ENCODE data around the gene CT45A5. TPM values are rescaled to one million over a fixed set of nuclear protein-coding genes. Genes with fewer than 3 reads are reported as not detected.
"Not testable (repeated sequence)": the region's sequence is repeated elsewhere in the genome, so short reads cannot be mapped to it uniquely, and the experiment has no call there.

CT45A5 gene, protein sequence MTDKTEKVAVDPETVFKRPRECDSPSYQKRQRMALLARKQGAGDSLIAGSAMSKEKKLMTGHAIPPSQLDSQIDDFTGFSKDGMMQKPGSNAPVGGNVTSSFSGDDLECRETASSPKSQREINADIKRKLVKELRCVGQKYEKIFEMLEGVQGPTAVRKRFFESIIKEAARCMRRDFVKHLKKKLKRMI
- total RNA-seq, result 1 to 10 TPM in 1 of 2 experiments, under 1 TPM in 1; 0.58 to 1.1 TPM

DNA sequence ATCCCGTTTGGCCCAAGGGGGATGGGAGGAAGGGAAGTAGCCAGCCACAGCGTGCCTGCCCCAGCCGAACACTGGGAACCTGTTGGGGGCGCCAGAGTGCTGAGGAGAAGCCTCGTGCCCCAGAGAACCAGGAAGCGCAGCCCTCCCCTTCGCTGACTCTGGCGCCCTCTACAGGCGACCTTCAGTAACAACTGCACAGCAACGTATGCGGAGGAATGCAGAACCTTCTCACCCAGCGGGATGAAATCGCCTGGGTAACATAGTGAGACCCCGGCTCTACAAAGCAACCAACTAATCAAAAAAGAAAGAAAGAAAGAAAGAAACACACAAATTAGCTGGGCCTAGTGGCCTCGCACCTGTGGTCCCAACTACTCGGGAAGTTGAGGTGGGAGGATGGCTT, at the start of gene CT45A5:
Gene CT45A5 (minus strand): TSS at position 101 of the 400 bp plus-strand sequence. CDS start 3,774 bp downstream, outside the sequence.
- H3K36me3 Mint-ChIP-seq (ENCODE audit: low read depth); POLR2A ChIA-PET; CTCF ChIA-PET; H3K9me3 Mint-ChIP-seq; H3K27ac Mint-ChIP-seq; H3K27me3 Mint-ChIP-seq; DNase-seq; H3K4me3 Mint-ChIP-seq; H3K4me1 Mint-ChIP-seq: not testable (repeated sequence)

DNA sequence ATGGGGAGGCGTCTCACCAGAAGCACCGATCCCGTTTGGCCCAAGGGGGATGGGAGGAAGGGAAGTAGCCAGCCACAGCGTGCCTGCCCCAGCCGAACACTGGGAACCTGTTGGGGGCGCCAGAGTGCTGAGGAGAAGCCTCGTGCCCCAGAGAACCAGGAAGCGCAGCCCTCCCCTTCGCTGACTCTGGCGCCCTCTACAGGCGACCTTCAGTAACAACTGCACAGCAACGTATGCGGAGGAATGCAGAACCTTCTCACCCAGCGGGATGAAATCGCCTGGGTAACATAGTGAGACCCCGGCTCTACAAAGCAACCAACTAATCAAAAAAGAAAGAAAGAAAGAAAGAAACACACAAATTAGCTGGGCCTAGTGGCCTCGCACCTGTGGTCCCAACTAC, 34.6 kb upstream of the CT45A5 start, which contains the start of gene CT45A2:
Gene CT45A2 (minus strand): TSS at position 101 of the 400 bp plus-strand sequence. CDS start 3,747 bp downstream, outside the sequence.
- CTCF ChIA-PET; H3K27ac Mint-ChIP-seq; H3K4me1 Mint-ChIP-seq; H3K4me3 Mint-ChIP-seq; H3K36me3 Mint-ChIP-seq (ENCODE audit: low read depth); DNase-seq; POLR2A ChIA-PET; H3K27me3 Mint-ChIP-seq; H3K9me3 Mint-ChIP-seq: not testable (repeated sequence)

DNA sequence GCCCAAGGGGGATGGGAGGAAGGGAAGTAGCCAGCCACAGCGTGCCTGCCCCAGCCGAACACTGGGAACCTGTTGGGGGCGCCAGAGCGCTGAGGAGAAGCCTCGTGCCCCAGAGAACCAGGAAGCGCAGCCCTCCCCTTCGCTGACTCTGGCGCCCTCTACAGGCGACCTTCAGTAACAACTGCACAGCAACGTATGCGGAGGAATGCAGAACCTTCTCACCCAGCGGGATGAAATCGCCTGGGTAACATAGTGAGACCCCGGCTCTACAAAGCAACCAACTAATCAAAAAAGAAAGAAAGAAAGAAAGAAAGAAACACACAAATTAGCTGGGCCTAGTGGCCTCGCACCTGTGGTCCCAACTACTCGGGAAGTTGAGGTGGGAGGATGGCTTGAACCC, 17.4 kb upstream of the CT45A5 start, which contains the start of gene CT45A6:
Gene CT45A6 (minus strand): TSS at position 101 of the 400 bp plus-strand sequence. CDS start 3,794 bp downstream, outside the sequence.
- H3K27me3 Mint-ChIP-seq; POLR2A ChIA-PET; H3K27ac Mint-ChIP-seq; CTCF ChIA-PET; DNase-seq; H3K4me1 Mint-ChIP-seq; H3K4me3 Mint-ChIP-seq; H3K36me3 Mint-ChIP-seq (ENCODE audit: low read depth); H3K9me3 Mint-ChIP-seq: not testable (repeated sequence)

DNA sequence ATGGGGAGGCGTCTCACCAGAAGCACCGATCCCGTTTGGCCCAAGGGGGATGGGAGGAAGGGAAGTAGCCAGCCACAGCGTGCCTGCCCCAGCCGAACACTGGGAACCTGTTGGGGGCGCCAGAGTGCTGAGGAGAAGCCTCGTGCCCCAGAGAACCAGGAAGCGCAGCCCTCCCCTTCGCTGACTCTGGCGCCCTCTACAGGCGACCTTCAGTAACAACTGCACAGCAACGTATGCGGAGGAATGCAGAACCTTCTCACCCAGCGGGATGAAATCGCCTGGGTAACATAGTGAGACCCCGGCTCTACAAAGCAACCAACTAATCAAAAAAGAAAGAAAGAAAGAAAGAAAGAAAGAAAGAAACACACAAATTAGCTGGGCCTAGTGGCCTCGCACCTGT, 17.2 kb downstream of the CT45A5 start, which contains the start of gene CT45A3:
Gene CT45A3 (minus strand): TSS at position 101 of the 400 bp plus-strand sequence. CDS start 3,747 bp downstream, outside the sequence.
- H3K4me3 Mint-ChIP-seq; POLR2A ChIA-PET; DNase-seq; H3K36me3 Mint-ChIP-seq (ENCODE audit: low read depth); H3K27ac Mint-ChIP-seq; H3K9me3 Mint-ChIP-seq; H3K4me1 Mint-ChIP-seq; CTCF ChIA-PET; H3K27me3 Mint-ChIP-seq: not testable (repeated sequence)

DNA sequence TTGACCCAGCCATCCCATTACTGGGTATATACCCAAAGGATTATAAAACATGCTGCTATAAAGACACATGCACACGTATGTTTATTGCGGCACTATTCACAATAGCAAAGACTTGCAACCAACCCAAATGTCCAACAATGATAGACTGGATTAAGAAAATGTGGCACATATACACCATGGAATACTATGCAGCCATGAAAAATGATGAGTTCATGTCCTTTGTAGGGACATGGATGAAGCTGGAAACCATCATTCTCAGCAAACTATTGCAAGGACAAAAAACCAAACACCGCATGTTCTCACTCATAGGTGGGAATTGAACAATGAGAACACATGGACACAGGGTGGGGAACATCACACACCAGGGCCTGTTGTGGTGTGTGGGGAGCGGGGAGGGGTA, 40.6 kb downstream of the CT45A5 start:
- H3K36me3 Mint-ChIP-seq (ENCODE audit: low read depth); H3K27me3 Mint-ChIP-seq; H3K4me1 Mint-ChIP-seq; H3K27ac Mint-ChIP-seq; H3K4me3 Mint-ChIP-seq; H3K9me3 Mint-ChIP-seq; CTCF ChIA-PET; DNase-seq; POLR2A ChIA-PET: not testable (repeated sequence)

DNA sequence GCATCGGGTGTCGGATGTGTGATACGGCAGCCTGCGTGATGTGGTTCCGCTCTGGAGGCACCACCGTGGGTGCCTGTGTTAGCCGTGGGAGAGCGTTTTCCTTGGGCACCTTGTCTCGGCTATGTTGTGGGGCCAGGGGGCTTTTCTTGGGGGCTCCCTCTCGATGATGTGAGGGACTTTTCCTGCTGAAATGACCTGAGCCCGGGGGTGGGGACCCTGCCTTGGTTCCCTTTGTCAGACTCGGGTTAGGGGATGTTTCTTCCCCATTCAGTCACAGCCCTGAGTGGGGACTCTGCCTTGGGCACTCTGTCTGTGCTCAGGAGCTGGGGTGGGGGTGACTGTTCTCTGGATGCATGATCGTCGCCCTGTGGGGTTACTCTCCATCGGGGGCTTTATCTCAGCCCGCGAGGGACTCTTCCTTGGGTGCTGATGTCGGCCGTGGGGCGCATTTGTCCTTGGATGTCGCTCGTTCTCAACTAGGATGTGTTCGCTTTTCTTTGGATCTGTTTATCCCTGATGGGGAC, 44.0 kb downstream of the CT45A5 start:
- DNase-seq, result no peak
- CTCF ChIA-PET, result no interaction called here
- Mint-ChIP-seq H3K27ac (no peak overlapping the region), H3K4me3 (no peak overlapping the region), H3K9me3 (no peaks in the 10 kb centered on the region), H3K27me3 (no peaks in the 10 kb centered on the region), H3K36me3 (ENCODE audit: low read depth) (no peaks in the 10 kb centered on the region), H3K4me1 (no peaks in the 10 kb centered on the region)
- POLR2A ChIA-PET, result no interaction called here

DNA sequence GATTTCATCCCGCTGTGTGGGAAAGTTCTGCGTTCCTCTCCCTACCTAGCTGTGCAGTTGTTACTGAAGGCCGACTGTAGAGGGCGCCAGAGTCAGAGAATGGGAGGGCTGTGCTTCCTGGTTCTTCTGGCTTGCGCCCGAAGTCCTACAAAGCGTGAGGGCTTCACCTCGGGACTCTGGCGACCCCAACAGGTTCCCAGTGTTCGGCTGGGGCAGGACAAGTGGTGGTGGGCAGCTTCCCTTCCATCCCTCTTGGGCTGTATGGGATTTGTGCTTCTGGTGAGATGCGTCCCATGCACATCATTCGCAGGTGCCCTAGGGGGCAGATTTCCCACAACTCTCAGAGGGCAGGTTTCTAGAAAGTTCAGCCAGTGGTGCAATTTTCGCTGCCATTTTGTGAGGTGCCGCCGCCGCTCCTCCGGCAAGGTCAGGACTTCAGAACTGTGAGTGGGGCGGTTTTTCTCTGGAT, 44.6 kb downstream of the CT45A5 start:
- Mint-ChIP-seq H3K9me3 (no peaks in the 10 kb centered on the region), H3K27me3 (no peaks in the 10 kb centered on the region), H3K4me3 (no peak overlapping the region), H3K36me3 (ENCODE audit: low read depth) (no peaks in the 10 kb centered on the region), H3K27ac (no peak overlapping the region), H3K4me1 (no peaks in the 10 kb centered on the region)
- peak; percentile 53 for DNase-seq
- CTCF ChIA-PET, result no interaction called here
- POLR2A ChIA-PET, result no interaction called here

DNA sequence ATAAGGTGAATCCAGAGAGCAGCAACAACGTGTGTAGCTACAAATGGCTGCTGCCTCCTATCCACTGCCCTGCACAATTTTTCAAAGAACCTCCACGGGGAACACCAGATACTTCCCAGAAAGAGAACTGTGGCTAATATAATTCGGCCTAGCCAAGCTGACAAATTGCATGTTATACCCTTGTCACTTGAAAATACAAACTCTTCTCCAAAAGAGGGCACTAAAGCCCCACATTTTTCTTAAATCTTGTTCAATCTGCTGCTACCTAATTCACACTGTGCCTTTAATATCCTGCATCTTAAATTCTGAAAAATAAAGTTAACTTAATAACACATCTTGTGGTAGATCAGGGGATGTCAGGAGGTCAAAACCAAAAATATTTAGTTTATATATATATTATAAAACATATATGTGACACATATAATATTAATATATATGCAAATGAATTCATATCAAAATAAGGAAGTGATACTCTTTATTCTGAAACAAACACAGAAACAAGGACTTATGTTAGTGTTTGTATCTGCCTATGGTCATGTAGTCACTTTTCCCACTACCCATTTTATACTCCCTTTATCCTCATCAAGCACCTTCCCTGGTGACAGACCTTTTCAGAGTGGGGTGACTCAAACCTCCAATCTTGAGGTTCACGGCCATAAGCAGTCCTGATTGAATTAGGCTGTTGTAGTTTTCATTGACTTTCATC, 47.8 kb downstream of the CT45A5 start:
- DNase-seq, result no peak
- CTCF ChIA-PET, result no interaction called here
- H3K27me3 Mint-ChIP-seq, result no peaks in the 10 kb centered on the region
- no peak overlapping the region for H3K4me3 Mint-ChIP-seq
- H3K27ac Mint-ChIP-seq, result no peak overlapping the region
- H3K36me3 Mint-ChIP-seq (ENCODE audit: low read depth), result no peaks in the 10 kb centered on the region
- H3K4me1 Mint-ChIP-seq, result no peaks in the 10 kb centered on the region
- POLR2A ChIA-PET, result no interaction called here
- no peaks in the 10 kb centered on the region for H3K9me3 Mint-ChIP-seq

DNA sequence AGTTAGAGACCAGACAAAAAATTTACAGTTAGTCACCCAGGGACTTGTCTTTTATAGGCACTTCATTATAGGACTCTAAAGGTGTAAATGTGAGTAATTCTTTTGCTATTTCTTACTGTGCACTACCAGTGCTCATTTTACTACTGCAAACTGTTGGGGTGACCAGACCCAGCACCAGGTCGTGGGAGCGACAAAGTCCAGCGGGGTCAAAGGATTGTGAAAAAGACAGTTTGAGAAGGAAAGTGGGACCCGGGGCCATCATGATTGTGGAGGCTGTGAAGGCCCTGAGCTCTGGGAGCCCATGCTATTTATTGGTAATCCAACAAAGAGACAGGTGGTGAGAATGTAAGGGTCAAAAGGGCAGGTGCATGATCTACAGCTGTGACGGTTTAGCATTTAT, 50.6 kb downstream of the CT45A5 start:
- CTCF ChIA-PET; H3K4me3 Mint-ChIP-seq; H3K27me3 Mint-ChIP-seq; POLR2A ChIA-PET; H3K9me3 Mint-ChIP-seq; DNase-seq; H3K27ac Mint-ChIP-seq; H3K4me1 Mint-ChIP-seq; H3K36me3 Mint-ChIP-seq (ENCODE audit: low read depth): not testable (repeated sequence)

Other genes starting within 250 kb of the CT45A5 start
- gene CT45A1, start 71.9 kb downstream of the CT45A5 start, total RNA-seq, result not detected
- not detected for gene CT45A3, start 17.3 kb downstream of the CT45A5 start, total RNA-seq
- gene CT45A6, start 17.3 kb upstream of the CT45A5 start, total RNA-seq, result not detected
- not detected for gene CT45A2, start 34.5 kb upstream of the CT45A5 start, total RNA-seq
- gene CT45A7, start 51.8 kb upstream of the CT45A5 start, total RNA-seq, result not detected
- gene CT45A8, start 69.0 kb upstream of the CT45A5 start, total RNA-seq, result not detected
- not detected for gene CT45A9, start 86.3 kb upstream of the CT45A5 start, total RNA-seq
- gene CT45A10, start 107.9 kb upstream of the CT45A5 start, total RNA-seq, result not detected
- not detected for gene SAGE1, start 108.2 kb upstream of the CT45A5 start, total RNA-seq
- gene MMGT1, start 188.5 kb upstream of the CT45A5 start, total RNA-seq, result 10 to 100 TPM; 19.2 to 19.3 TPM
- 10 to 100 TPM; 18.6 to 20.9 TPM for gene SLC9A6, start 199.9 kb upstream of the CT45A5 start, total RNA-seq

All from activated CD4-positive, alpha-beta memory T cell treated with anti-CD3 and anti-CD28 coated beads, Interleukin-2, amount 10 ng/mL, durations not matched to agents 7 days and 5 days (primary cell).